Stimulated activated CD8-positive, alpha-beta memory T cell treated with anti-CD3 and anti-CD28 coated beads, Interleukin-15, amount 100 ng/mL, for 1 hour (primary cell): ENCODE results near the gene KXD1.
"Not testable (repeated sequence)": the region's sequence is repeated elsewhere in the genome, so short reads cannot be mapped to it uniquely, and the experiment has no call there.

Experiments used
- DNase-seq: peaks from one replicate; pipeline ENCODE4 v3.0.0-alpha.2; 2020; ENCODE audit warnings: low read depth

Gene KXD1

GRCh38 chr19:18557411-18558201 lies at the start of gene KXD1:
Gene KXD1, plus strand, starts transcription at chr19:18557870. Its CDS starts 4,187 bp downstream, at chr19:18562057.
- peak; percentile 95 for DNase-seq

GRCh38 chr19:18508585-18508984 lies 49.1 kb upstream of the KXD1 start:
- DNase-seq: no peak

- DNase-seq: no peak
These were observed 47.5 kb upstream of the KXD1 start for GRCh38 chr19:18510216-18510615.

- DNase-seq: no peak
These were observed 43.8 kb upstream of the KXD1 start for GRCh38 chr19:18513868-18514267.

GRCh38 chr19:18514800-18515682 lies 42.6 kb upstream of the KXD1 start:
- no peak for DNase-seq

GRCh38 chr19:18515959-18516358 lies 41.7 kb upstream of the KXD1 start:
- no peak for DNase-seq

- no peak for DNase-seq
These were observed 40.1 kb upstream of the KXD1 start for GRCh38 chr19:18517606-18518005.

GRCh38 chr19:18518639-18519038 lies 39.0 kb upstream of the KXD1 start:
- DNase-seq: no peak

- peak; percentile 24 for DNase-seq
These were observed 37.5 kb upstream of the KXD1 start for GRCh38 chr19:18519962-18520847.

- DNase-seq: no peak
These were observed 36.6 kb upstream of the KXD1 start for GRCh38 chr19:18520848-18521691.

GRCh38 chr19:18521692-18522123 lies 36.0 kb upstream of the KXD1 start, which contains the start of gene ELL:
Gene ELL, minus strand, starts transcription at chr19:18522070. Its CDS starts 15 bp downstream, at chr19:18522055.
- DNase-seq: no peak

GRCh38 chr19:18522124-18522861 lies 35.4 kb upstream of the KXD1 start:
- peak; percentile 99 for DNase-seq

- not testable (repeated sequence) for DNase-seq
These were observed 34.7 kb upstream of the KXD1 start for GRCh38 chr19:18522862-18523440.

- DNase-seq: no peak
These were observed 33.8 kb upstream of the KXD1 start for GRCh38 chr19:18523841-18524240.

GRCh38 chr19:18526316-18526715 lies 31.4 kb upstream of the KXD1 start:
- no peak for DNase-seq

- DNase-seq: no peak
These were observed 27.9 kb upstream of the KXD1 start for GRCh38 chr19:18529782-18530181.

GRCh38 chr19:18531485-18531884 lies 26.2 kb upstream of the KXD1 start:
- no peak for DNase-seq

GRCh38 chr19:18532168-18532890 lies 25.3 kb upstream of the KXD1 start:
- DNase-seq: no peak

GRCh38 chr19:18533058-18533457 lies 24.6 kb upstream of the KXD1 start:
- no peak for DNase-seq
